ENCODE results near the gene SHROOM1. TPM values are rescaled to one million over a fixed set of nuclear protein-coding genes. Genes with fewer than 3 reads are reported as not detected.

Gene SHROOM1
- total and polyA plus RNA-seq, 2 donors (not counting 1 experiment from before 2014, with no cell fraction given), result 2.9 to 6.1 TPM

GRCh38 chr5:132775476-132775961 lies 54.9 kb downstream of the SHROOM1 start:
- H3K9ac ChIP-seq (ENCODE audit: insufficient read depth, low read length), result no peak overlapping the region
- peak overlapping the region; percentile 28 to 78 (median 70) for H3K4me3 ChIP-seq (replicated peaks in 1 of 4; ENCODE audit: control extremely low read depth in 1 of 4, insufficient read depth in 1 of 4, low read depth in 3 of 4, low read length in 4 of 4)

DNA sequence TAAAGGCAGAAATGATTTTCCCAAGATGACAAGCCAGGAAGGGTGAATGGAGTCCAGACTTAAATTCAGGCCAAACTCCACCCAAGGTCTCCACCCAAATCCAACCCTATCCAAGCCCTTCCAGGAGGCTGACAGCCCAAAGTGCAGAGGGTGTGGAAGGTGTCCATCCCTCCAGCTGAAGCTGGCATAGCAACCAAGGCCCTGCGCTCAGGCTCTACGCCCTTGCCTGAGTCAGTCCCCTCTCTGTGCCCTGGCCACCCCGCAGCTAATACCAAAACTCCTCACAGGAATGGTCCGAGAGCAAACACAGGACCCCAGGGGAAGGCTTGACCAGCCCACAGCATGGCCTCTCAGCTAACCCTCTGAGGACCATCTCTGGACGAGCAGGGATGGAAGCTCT lies 55.6 kb downstream of the SHROOM1 start:
- Histone ChIP-seq H3K27me3 (ENCODE audit: control insufficient read depth, insufficient read depth, low read length) (no peaks in the 10 kb centered on the region), H3K4me2 (ENCODE audit: extremely low read depth, insufficient read depth, low read length) (peak overlapping the region; percentile 86), H3K27ac (ENCODE audit: insufficient read depth, low read length) (no peak overlapping the region), H3K4me1 (ENCODE audit: control insufficient read depth, extremely low read depth, insufficient read depth, low read length) (peaks cover 23% of the 10 kb centered on the region), H3K9ac (ENCODE audit: insufficient read depth, low read length) (no peak overlapping the region), H2AFZ (ENCODE audit: low read length) (no peak overlapping the region), H3K9me3 (ENCODE audit: control insufficient read depth, insufficient read depth, low read depth, low read length) (no peaks in the 10 kb centered on the region), H3K36me3 (ENCODE audit: control insufficient read depth, insufficient read depth, low read length) (no peaks in the 10 kb centered on the region), H4K20me1 (ENCODE audit: control insufficient read depth, extremely low read depth, insufficient read depth, low read length) (no peaks in the 10 kb centered on the region), H3K4me3 (replicated peaks in 1 of 4; ENCODE audit: control extremely low read depth in 1 of 4, insufficient read depth in 1 of 4, low read depth in 3 of 4, low read length in 4 of 4) (peak overlapping the region in 1 of 4 experiments; percentile 78), H3K79me2 (ENCODE audit: control insufficient read depth, insufficient read depth, low read length) (peaks cover 46% of the 10 kb centered on the region)
- no peak for DNase-seq (ENCODE audit: low read depth in 2 of 2)
- TF ChIP-seq EZH2 (IDR thresholded peaks at IDR 0.05; ENCODE audit: low read length, missing control alignments), result no peak
- TF ChIP-seq, protein P1, sequence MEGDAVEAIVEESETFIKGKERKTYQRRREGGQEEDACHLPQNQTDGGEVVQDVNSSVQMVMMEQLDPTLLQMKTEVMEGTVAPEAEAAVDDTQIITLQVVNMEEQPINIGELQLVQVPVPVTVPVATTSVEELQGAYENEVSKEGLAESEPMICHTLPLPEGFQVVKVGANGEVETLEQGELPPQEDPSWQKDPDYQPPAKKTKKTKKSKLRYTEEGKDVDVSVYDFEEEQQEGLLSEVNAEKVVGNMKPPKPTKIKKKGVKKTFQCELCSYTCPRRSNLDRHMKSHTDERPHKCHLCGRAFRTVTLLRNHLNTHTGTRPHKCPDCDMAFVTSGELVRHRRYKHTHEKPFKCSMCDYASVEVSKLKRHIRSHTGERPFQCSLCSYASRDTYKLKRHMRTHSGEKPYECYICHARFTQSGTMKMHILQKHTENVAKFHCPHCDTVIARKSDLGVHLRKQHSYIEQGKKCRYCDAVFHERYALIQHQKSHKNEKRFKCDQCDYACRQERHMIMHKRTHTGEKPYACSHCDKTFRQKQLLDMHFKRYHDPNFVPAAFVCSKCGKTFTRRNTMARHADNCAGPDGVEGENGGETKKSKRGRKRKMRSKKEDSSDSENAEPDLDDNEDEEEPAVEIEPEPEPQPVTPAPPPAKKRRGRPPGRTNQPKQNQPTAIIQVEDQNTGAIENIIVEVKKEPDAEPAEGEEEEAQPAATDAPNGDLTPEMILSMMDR (conservative IDR thresholded peaks at IDR 0.05 in 1 of 2, IDR thresholded peaks at IDR 0.05 in 1 of 2; ENCODE audit: low read depth in 1 of 2, low read length in 2 of 2), result no peak

More at GRCh38 chr5:132775476-132775961, 54.9 kb downstream of the SHROOM1 start:
- Histone ChIP-seq H3K4me2 (ENCODE audit: extremely low read depth, insufficient read depth, low read length) (peak overlapping the region; percentile 86), H3K27ac (ENCODE audit: insufficient read depth, low read length) (no peak overlapping the region), H2AFZ (ENCODE audit: low read length) (no peak overlapping the region), H3K9me3 (ENCODE audit: control insufficient read depth, insufficient read depth, low read depth, low read length) (no peaks in the 10 kb centered on the region), H4K20me1 (ENCODE audit: control insufficient read depth, extremely low read depth, insufficient read depth, low read length) (no peaks in the 10 kb centered on the region), H3K36me3 (ENCODE audit: control insufficient read depth, insufficient read depth, low read length) (no peaks in the 10 kb centered on the region), H3K27me3 (ENCODE audit: control insufficient read depth, insufficient read depth, low read length) (no peaks in the 10 kb centered on the region), H3K79me2 (ENCODE audit: control insufficient read depth, insufficient read depth, low read length) (peaks cover 44% of the 10 kb centered on the region), H3K4me1 (ENCODE audit: control insufficient read depth, extremely low read depth, insufficient read depth, low read length) (peaks cover 23% of the 10 kb centered on the region)
- TF ChIP-seq, protein P1 (conservative IDR thresholded peaks at IDR 0.05 in 1 of 2, IDR thresholded peaks at IDR 0.05 in 1 of 2; ENCODE audit: low read depth in 1 of 2, low read length in 2 of 2), result no peak
- no peak for TF ChIP-seq EZH2 (IDR thresholded peaks at IDR 0.05; ENCODE audit: low read length, missing control alignments)
- peak in 1 of 2 donors; percentile 44 for DNase-seq (ENCODE audit: low read depth in 2 of 2)

GRCh38 chr5:132774406-132774805 lies 56.0 kb downstream of the SHROOM1 start:
- Histone ChIP-seq H3K4me2 (ENCODE audit: extremely low read depth, insufficient read depth, low read length) (peak overlapping the region; percentile 35), H3K27me3 (ENCODE audit: control insufficient read depth, insufficient read depth, low read length) (no peaks in the 10 kb centered on the region), H3K9me3 (ENCODE audit: control insufficient read depth, insufficient read depth, low read depth, low read length) (no peaks in the 10 kb centered on the region), H3K27ac (ENCODE audit: insufficient read depth, low read length) (no peak overlapping the region), H3K4me3 (replicated peaks in 1 of 4; ENCODE audit: control extremely low read depth in 1 of 4, insufficient read depth in 1 of 4, low read depth in 3 of 4, low read length in 4 of 4) (peak overlapping the region in 1 of 4 experiments; percentile 78), H2AFZ (ENCODE audit: low read length) (no peak overlapping the region), H3K4me1 (ENCODE audit: control insufficient read depth, extremely low read depth, insufficient read depth, low read length) (peaks cover 23% of the 10 kb centered on the region), H3K36me3 (ENCODE audit: control insufficient read depth, insufficient read depth, low read length) (no peaks in the 10 kb centered on the region), H3K79me2 (ENCODE audit: control insufficient read depth, insufficient read depth, low read length) (peaks cover 49% of the 10 kb centered on the region), H4K20me1 (ENCODE audit: control insufficient read depth, extremely low read depth, insufficient read depth, low read length) (no peaks in the 10 kb centered on the region), H3K9ac (ENCODE audit: insufficient read depth, low read length) (no peak overlapping the region)
- no peak for DNase-seq (ENCODE audit: low read depth in 2 of 2)
- TF ChIP-seq EZH2 (IDR thresholded peaks at IDR 0.05; ENCODE audit: low read length, missing control alignments), result no peak
- TF ChIP-seq, protein P1 (conservative IDR thresholded peaks at IDR 0.05 in 1 of 2, IDR thresholded peaks at IDR 0.05 in 1 of 2; ENCODE audit: low read depth in 1 of 2, low read length in 2 of 2), result no peak
